ENCODE results near the gene TRIB2.

The TRIB2 gene

GRCh38 chr2:12701786-12702167 lies 15.0 kb upstream of the TRIB2 start:
- DNase-seq = no peak

GRCh38 chr2:12702168-12703121 lies 14.3 kb upstream of the TRIB2 start:
- peak; percentile 61 for DNase-seq

- DNase-seq = no peak
These were observed 12.4 kb upstream of the TRIB2 start for GRCh38 chr2:12704378-12704777.

GRCh38 chr2:12705230-12705629 lies 11.5 kb upstream of the TRIB2 start:
- DNase-seq = peak; percentile 77

- no peak for DNase-seq
These were observed 11.0 kb upstream of the TRIB2 start for GRCh38 chr2:12705742-12706141.

- DNase-seq = no peak
These were observed 8.1 kb upstream of the TRIB2 start for GRCh38 chr2:12708508-12709206.

- DNase-seq = no peak
These were observed 7.6 kb upstream of the TRIB2 start for GRCh38 chr2:12709207-12709522.

- DNase-seq = no peak
These were observed 6.4 kb upstream of the TRIB2 start for GRCh38 chr2:12710301-12710700.

GRCh38 chr2:12711339-12711738 lies 5.4 kb upstream of the TRIB2 start:
- DNase-seq = no peak

GRCh38 chr2:12712881-12713280 lies 3.9 kb upstream of the TRIB2 start:
- DNase-seq = no peak

- no peak for DNase-seq
These were observed 2.1 kb upstream of the TRIB2 start for GRCh38 chr2:12714391-12715221.

- DNase-seq = no peak
These were observed 1.3 kb upstream of the TRIB2 start for GRCh38 chr2:12715258-12716031.

- peak; percentile 73 for DNase-seq
These were observed 779 bp upstream of the TRIB2 start for GRCh38 chr2:12716032-12716281.

- DNase-seq = peak; percentile 53
These were observed 667 bp downstream of the TRIB2 start for GRCh38 chr2:12717191-12718014.

GRCh38 chr2:12718015-12718671 lies 1.4 kb downstream of the TRIB2 start:
- no peak for DNase-seq

- no peak for DNase-seq
These were observed 2.1 kb downstream of the TRIB2 start for GRCh38 chr2:12718711-12719399.

- DNase-seq = peak; percentile 49
These were observed 2.9 kb downstream of the TRIB2 start for GRCh38 chr2:12719400-12720277.

- peak; percentile 55 for DNase-seq
These were observed 3.5 kb downstream of the TRIB2 start for GRCh38 chr2:12720278-12720620.

GRCh38 chr2:12720754-12721378 lies 4.1 kb downstream of the TRIB2 start:
- no peak for DNase-seq
